Epidermal melanocyte (primary cell): Measurements from ENCODE around the gene DHX29.

Source experiments
- DNase-seq: peaks from one replicate; pipeline ENCODE4 v3.0.0; 2011; ENCODE audit warnings: low spot score; ENCODE audit not compliant: insufficient read length

The DHX29 gene

DNA sequence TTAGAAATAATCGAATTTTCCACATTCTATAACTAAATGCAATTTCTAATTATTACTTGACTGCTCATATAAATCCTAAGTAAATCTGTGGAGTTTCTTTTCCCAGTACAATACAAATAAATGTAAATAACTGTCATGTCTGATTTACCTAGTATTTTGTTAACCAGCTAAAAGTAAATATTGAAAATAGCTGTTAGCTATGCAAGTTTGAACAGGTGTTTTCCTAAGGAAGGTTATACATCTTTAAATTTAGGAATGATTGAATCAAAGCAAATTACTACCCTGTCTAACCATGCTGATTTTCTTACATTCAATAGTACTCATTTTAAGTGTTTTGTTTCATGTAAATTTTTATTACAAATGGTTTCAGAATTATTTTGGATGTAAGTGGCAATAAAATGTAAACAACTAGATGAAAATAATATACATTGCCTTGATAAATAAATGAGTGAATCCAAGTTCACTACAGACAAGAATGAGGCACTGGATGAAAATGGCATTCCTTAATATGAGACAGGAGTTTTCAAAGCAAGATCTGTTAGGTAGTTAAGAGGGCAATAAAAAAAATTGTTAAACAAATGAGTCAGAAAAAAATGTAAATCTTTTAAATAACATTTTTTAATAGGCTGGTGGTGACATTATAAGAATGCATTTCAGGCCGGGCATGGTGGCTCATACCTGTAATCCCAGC lies 96.2 kb downstream of the DHX29 start:
- DNase-seq, result no peak
